HEK293 (cell line): ENCODE measurements around the gene KLC1.

Experiments used
- SETDB1 ChIP-seq: IDR thresholded peaks from one replicate; pipeline ENCODE4 v1.6.1; 2017; ENCODE audit warnings: mild to moderate bottlenecking, low read length, moderate library complexity, mixed read lengths; ENCODE audit not compliant: insufficient read length
- ZBTB21 ChIP-seq: fragments of 450-650 bp; formaldehyde crosslinking; IDR thresholded peaks from 2 replicates; pipeline ENCODE4 v1.5.1; 2017; ENCODE audit warnings: missing biosample characterization, missing genetic modification characterization
- ZNF423 ChIP-seq: fragments of 450-650 bp; formaldehyde crosslinking; IDR thresholded peaks from 2 replicates; pipeline ENCODE4 v1.5.1; 2016; ENCODE audit warnings: missing biosample characterization, missing genetic modification characterization
- ZNF624 ChIP-seq: fragments of 450-650 bp; formaldehyde crosslinking; IDR thresholded peaks from 2 replicates; pipeline ENCODE4 v1.5.1; 2017; ENCODE audit warnings: missing biosample characterization, missing genetic modification characterization
- ZNF76 ChIP-seq: fragments of 450-650 bp; formaldehyde crosslinking; IDR thresholded peaks from 2 replicates; pipeline ENCODE4; 2016; ENCODE audit warnings: low read depth, missing biosample characterization, missing genetic modification characterization, borderline replicate concordance
- TF ChIP-seq, protein P1 (sequence below): fragments of 450-650 bp; formaldehyde crosslinking; conservative IDR thresholded peaks from 2 replicates; pipeline ENCODE4 v1.5.1; 2016; ENCODE audit warnings: low read depth, missing biosample characterization, missing genetic modification characterization
- TF ChIP-seq, protein P2 (sequence below): fragments of 450-650 bp; formaldehyde crosslinking; IDR thresholded peaks from 2 replicates; pipeline ENCODE4 v1.5.1; 2016; ENCODE audit warnings: missing biosample characterization, missing genetic modification characterization
- TF ChIP-seq, protein P3 (sequence below): fragments of 450-650 bp; formaldehyde crosslinking; IDR thresholded peaks from 2 replicates; pipeline ENCODE4 v1.5.0; 2017; ENCODE audit warnings: missing biosample characterization, missing genetic modification characterization, borderline replicate concordance

Gene KLC1

DNA sequence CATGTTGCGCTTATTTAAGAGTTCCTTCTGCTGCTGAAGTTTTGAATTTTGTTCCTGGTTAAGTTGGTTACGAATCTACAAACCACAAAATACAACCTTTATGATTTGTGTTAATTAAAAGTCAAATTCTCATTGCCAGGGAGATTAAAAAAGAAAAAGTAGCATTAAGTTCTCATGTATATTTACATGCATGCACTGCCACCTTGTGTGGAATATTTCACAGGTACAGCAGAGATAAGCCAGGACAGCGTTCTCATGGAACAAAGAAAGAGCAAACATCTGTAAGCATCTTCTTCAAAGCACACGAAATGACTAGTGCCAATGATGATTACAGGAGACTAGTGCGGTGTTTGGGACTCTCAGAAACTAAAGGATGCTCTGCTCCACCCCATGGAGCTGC lies 120.8 kb downstream of the KLC1 start (continued):
- TF ChIP-seq, protein P1, sequence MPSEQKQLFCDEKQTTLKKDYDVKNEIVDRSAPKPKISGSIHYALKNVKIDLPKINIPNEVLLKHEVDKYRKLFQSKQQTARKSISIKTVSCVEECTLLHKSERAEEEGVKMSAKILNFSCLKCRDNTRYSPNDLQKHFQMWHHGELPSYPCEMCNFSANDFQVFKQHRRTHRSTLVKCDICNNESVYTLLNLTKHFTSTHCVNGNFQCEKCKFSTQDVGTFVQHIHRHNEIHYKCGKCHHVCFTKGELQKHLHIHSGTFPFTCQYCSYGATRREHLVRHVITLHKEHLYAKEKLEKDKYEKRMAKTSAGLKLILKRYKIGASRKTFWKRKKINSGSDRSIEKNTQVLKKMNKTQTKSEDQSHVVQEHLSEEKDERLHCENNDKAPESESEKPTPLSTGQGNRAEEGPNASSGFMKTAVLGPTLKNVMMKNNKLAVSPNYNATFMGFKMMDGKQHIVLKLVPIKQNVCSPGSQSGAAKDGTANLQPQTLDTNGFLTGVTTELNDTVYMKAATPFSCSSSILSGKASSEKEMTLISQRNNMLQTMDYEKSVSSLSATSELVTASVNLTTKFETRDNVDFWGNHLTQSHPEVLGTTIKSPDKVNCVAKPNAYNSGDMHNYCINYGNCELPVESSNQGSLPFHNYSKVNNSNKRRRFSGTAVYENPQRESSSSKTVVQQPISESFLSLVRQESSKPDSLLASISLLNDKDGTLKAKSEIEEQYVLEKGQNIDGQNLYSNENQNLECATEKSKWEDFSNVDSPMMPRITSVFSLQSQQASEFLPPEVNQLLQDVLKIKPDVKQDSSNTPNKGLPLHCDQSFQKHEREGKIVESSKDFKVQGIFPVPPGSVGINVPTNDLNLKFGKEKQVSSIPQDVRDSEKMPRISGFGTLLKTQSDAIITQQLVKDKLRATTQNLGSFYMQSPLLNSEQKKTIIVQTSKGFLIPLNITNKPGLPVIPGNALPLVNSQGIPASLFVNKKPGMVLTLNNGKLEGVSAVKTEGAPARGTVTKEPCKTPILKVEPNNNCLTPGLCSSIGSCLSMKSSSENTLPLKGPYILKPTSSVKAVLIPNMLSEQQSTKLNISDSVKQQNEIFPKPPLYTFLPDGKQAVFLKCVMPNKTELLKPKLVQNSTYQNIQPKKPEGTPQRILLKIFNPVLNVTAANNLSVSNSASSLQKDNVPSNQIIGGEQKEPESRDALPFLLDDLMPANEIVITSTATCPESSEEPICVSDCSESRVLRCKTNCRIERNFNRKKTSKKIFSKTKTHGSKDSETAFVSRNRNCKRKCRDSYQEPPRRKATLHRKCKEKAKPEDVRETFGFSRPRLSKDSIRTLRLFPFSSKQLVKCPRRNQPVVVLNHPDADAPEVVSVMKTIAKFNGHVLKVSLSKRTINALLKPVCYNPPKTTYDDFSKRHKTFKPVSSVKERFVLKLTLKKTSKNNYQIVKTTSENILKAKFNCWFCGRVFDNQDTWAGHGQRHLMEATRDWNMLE (tag by site-specific recombination) = no peak
- TF ChIP-seq ZBTB21 (tag by site-specific recombination) (no peak), ZNF423 (tag by site-specific recombination) (no peak), ZNF76 (tag by site-specific recombination) (no peak), ZNF624 (tag by site-specific recombination) (no peak), SETDB1 (no peak)
- TF ChIP-seq, protein P2, sequence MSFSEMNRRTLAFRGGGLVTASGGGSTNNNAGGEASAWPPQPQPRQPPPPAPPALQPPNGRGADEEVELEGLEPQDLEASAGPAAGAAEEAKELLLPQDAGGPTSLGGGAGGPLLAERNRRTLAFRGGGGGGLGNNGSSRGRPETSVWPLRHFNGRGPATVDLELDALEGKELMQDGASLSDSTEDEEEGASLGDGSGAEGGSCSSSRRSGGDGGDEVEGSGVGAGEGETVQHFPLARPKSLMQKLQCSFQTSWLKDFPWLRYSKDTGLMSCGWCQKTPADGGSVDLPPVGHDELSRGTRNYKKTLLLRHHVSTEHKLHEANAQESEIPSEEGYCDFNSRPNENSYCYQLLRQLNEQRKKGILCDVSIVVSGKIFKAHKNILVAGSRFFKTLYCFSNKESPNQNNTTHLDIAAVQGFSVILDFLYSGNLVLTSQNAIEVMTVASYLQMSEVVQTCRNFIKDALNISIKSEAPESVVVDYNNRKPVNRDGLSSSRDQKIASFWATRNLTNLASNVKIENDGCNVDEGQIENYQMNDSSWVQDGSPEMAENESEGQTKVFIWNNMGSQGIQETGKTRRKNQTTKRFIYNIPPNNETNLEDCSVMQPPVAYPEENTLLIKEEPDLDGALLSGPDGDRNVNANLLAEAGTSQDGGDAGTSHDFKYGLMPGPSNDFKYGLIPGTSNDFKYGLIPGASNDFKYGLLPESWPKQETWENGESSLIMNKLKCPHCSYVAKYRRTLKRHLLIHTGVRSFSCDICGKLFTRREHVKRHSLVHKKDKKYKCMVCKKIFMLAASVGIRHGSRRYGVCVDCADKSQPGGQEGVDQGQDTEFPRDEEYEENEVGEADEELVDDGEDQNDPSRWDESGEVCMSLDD (tag by site-specific recombination) = no peak
- TF ChIP-seq, protein P3, sequence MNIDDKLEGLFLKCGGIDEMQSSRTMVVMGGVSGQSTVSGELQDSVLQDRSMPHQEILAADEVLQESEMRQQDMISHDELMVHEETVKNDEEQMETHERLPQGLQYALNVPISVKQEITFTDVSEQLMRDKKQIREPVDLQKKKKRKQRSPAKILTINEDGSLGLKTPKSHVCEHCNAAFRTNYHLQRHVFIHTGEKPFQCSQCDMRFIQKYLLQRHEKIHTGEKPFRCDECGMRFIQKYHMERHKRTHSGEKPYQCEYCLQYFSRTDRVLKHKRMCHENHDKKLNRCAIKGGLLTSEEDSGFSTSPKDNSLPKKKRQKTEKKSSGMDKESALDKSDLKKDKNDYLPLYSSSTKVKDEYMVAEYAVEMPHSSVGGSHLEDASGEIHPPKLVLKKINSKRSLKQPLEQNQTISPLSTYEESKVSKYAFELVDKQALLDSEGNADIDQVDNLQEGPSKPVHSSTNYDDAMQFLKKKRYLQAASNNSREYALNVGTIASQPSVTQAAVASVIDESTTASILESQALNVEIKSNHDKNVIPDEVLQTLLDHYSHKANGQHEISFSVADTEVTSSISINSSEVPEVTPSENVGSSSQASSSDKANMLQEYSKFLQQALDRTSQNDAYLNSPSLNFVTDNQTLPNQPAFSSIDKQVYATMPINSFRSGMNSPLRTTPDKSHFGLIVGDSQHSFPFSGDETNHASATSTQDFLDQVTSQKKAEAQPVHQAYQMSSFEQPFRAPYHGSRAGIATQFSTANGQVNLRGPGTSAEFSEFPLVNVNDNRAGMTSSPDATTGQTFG (tag by site-specific recombination) = no peak
